ENCODE results near the gene NCOA6.
"Not testable (repeated sequence)": the region's sequence is repeated elsewhere in the genome, so short reads cannot be mapped to it uniquely, and the experiment has no call there.

The NCOA6 gene

GRCh38 chr20:34829191-34829590, 3.7 kb upstream of the NCOA6 start:
- DNase-seq (ENCODE audit: low read depth in 2 of 2) = no peak

DNA sequence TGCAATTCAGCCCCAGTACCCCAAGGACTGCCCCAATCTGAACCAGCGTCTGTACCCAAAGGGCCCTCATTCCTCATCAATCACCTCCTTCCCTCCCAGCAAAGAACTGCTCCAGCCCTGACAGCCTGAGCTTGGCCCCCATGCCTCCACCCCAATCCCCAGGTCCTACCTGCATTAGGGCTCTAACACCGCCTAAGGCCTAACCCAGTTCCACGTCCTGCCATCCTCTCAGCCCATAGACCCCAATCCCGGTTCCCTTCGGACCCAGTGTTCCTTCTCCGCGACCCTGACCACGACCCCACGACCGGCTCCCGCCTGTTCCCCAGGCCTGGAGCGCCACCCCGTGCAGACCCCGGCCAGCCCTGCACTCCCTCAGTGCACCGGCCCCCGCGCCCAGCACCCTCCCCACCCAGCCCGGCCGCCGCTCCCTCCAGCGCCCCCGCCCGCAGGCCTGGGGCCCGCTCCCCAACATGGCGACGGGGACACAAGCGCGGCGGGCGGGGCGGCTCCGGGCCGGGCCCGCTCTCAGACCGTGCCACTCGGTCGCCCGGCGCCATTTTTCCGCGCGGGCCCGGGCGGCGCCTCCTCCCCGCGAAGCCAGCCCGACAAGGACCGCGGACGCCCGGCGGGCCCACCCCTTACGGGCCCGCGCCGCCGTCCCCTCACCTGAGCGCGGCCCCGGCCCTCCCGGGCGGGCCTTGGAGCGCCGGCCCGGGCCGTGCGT, 483 bp downstream of the NCOA6 start:
- peak; percentile 16 to 43 for DNase-seq (ENCODE audit: low read depth in 2 of 2)

DNA sequence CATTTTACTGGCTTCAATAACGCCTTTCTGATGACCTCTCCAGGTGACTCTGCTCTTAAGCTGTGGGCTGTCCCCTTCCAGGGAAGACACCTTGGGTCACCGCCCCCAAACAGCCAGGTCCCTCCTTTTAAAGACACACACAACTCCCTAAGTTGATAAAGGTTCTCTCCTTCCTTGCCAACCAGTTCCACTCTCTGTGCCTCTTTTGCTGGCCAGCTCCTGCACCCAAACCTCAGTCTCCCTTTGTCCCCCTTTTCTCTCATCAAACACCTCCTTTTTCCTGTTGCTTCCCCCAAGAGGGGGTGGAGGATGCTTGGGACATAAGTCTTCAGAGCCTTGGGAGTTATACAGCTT, 1.0 kb downstream of the NCOA6 start:
- peak; percentile 36 to 55 for DNase-seq (ENCODE audit: low read depth in 2 of 2)

DNA sequence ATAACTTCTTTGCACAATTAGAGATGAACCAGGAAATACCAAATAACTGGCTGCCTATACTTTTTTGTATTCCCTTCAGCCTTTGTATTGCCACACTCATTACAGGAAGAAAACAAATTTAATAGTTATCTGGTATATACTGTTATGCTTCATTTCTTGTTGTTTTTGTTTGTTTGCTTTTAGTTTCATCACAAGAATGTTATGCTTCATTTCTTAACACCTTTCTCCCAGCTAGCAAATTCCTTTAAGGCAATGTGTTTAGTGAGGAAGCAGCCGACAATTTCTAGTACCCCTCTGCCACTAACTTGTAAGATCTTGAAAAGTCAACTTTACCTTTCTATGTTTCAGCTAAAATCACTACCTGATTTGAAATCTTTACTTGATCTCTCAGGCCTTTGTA, 1.4 kb downstream of the NCOA6 start:
- DNase-seq (ENCODE audit: low read depth in 2 of 2) = no peak

- DNase-seq (ENCODE audit: low read depth in 2 of 2) = no peak
These were observed 4.5 kb downstream of the NCOA6 start for GRCh38 chr20:34820805-34821578.

GRCh38 chr20:34817801-34818200, 7.7 kb downstream of the NCOA6 start:
- DNase-seq (ENCODE audit: low read depth in 2 of 2) = no peak

- DNase-seq (ENCODE audit: low read depth in 2 of 2) = no peak
These were observed 8.4 kb downstream of the NCOA6 start for GRCh38 chr20:34817072-34817471.

DNA sequence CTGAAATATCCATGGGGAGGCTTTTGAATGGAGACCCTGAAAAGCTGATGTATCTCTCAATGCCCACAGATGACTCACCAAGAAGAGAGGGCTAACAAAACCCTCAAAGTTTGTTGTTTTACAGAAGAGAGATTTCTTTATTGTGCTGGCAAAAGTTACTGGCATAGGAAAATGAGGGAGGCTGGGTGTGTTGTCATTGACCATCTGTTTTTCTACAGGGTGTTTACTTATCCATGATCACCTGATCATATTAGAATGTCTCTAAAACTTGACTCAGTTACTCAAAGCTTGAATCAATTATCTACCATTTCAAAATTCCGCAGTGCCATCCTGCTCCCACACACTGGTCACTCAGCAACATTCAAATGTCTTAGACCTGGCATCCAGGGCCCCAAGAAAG, 9.8 kb downstream of the NCOA6 start:
- no peak for DNase-seq (ENCODE audit: low read depth in 2 of 2)

- DNase-seq (ENCODE audit: low read depth in 2 of 2) = no peak
These were observed 16.9 kb downstream of the NCOA6 start for GRCh38 chr20:34808583-34808982.

- not testable (repeated sequence) for DNase-seq (ENCODE audit: low read depth in 2 of 2)
These were observed 17.4 kb downstream of the NCOA6 start for GRCh38 chr20:34807944-34808465.

DNA sequence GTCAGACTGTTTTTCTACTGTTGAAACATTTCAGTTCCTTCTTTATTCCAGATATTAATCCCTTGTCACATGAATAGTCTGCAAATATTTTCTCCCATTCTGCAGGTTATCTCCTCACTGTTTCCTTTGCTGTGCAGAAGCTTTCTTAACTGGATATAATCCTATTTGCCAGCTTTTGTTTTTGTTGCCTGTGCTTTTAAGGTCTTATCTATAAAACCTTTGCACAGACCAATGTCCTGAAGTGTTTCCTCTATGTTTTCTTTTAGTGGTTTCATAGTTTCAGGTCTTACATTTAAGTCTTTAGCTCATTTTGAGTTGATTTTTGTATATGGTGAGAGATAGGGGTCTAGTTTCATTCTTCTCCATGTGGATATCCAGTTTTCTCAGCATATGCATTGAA, 19.2 kb downstream of the NCOA6 start:
- DNase-seq (ENCODE audit: low read depth in 2 of 2) = no peak

DNA sequence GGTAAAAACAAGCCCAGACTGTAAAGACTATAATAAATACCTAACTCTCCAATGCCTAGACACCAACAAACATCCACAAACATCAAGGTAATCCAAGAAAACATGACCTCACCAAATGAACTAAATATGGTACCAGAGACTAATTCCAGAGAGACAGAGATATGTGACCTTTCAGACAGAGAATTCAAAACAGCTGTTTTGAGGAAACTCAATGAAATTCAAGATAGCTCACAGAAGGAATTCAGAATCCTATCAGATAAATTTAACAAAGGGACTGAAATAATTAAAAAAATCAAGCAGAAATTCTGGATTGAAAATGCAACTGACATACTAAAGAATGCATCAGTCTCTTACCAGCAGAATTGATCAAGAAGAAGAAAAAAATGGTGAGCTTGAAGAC, 26.6 kb downstream of the NCOA6 start:
- DNase-seq (ENCODE audit: low read depth in 2 of 2) = no peak

- DNase-seq (ENCODE audit: low read depth in 2 of 2) = no peak
These were observed 27.1 kb downstream of the NCOA6 start for GRCh38 chr20:34798328-34798727.

GRCh38 chr20:34797012-34797995, 28.1 kb downstream of the NCOA6 start:
- DNase-seq (ENCODE audit: low read depth in 2 of 2) = no peak

GRCh38 chr20:34794006-34794585, 31.4 kb downstream of the NCOA6 start:
- DNase-seq (ENCODE audit: low read depth in 2 of 2) = no peak

DNA sequence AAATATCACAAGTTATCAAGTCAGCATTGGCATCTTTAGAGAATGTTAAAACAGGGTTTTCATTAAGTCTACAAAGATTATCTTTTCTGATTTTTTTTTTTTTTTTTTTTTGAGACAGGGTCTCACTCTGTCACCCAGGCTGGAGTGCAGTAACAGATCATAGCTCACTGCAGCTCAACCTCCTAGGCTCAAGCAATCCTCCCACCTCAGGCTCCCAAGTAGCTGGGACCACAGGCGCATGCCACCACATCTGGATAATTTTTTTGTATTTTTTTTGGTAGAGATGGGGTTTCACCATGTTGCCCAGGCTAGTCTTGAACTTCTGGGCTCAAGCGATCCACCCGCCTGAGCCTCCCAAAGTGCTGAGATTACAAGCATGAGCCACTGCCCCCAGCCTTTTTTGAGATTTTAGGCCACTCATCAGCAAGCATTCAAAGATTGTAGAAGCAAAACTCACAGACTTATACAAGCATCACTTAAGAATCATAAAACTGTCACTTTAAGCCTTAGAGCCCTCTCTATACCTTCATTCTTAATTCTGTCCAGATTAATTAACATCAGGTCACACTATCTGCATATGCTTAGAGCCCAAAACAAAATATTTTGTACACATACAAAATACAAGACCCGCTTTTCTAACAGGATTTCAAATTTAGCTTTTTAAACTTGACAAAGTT, 32.6 kb downstream of the NCOA6 start:
- no peak for DNase-seq (ENCODE audit: low read depth in 2 of 2)

GRCh38 chr20:34791289-34792020, 34.0 kb downstream of the NCOA6 start:
- DNase-seq (ENCODE audit: low read depth in 2 of 2) = no peak

DNA sequence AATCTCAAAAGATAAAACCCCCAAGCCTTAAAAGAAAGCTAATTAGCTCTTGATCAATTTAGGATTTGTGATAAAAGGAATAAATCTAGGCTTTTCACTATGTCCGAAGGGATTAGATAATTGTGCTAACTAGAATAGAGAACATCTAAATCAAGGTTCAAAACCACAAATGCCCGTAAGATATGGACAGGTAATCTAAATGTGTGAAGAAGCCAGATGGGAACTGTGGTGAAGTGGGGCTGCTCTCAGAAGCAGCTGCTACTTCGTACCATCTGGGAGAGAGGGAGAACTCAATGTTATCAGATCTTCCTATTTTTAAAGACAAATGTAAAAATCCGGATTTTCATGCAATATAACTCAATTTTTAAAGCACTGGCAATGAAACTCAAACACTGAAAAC, 44.2 kb downstream of the NCOA6 start:
- DNase-seq (ENCODE audit: low read depth in 2 of 2) = no peak

- not testable (repeated sequence) for DNase-seq (ENCODE audit: low read depth in 2 of 2)
These were observed 45.2 kb downstream of the NCOA6 start for GRCh38 chr20:34780291-34780690.

- no peak for DNase-seq (ENCODE audit: low read depth in 2 of 2)
These were observed 49.3 kb downstream of the NCOA6 start for GRCh38 chr20:34776177-34776576.
